Activated effector memory CD4-positive, alpha-beta T cell treated with anti-CD3 and anti-CD28 coated beads, Interleukin-2, amount 50 U/mL, for 16 hours (primary cell): ENCODE measurements around the gene KIF13A.

Source experiments
- DNase-seq: peaks from one replicate; pipeline ENCODE4 v3.0.0-alpha.2; 2020

The KIF13A gene

DNA sequence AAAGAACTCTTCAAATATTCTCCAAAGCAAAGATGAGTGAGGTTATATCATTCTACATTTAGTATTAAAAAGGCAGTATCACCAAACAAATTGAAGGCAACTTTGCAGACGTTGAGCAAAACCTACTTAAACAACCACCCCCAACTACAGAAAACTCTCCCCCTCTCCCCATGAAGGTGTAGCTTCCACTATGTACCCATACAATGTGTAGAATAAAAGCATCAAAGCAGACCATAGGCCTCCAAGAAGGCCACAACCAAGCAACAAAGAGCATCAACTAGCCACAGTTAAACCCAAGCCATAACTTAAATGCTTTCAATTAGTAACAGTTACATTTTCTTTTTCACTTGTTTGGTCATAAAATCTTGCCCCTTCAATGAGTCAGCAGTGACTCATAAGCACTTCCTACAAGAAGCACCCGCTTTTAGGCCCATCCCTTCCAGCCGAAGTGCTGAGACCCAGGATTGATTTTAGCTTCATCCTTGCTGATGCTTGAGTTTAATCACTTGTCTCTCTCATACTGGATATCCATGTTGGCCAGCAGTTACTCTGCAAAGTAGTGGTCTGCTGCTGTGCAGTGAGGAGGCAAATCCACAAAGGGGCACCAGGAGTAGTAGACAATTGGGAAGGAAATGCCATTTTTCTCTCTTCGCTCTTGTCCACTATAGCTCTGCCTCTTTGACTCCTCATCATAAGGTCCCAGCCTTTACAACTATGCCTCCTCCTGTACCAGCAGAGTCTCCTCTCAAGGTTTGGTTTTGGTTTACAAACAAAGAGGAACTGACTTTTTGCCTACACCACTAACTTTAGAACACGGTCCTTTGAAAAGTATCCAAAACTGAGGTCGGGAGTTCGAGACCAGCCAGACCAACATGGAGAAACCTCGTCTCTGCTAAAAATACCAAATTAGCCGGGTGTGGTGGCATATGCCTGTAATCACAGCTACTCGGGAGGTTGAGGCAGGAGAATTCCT, 272.3 kb downstream of the KIF13A start:
- DNase-seq, result peak; percentile 70

GRCh38 chr6:17714177-17714576, 273.3 kb downstream of the KIF13A start:
- DNase-seq, result no peak

GRCh38 chr6:17712576-17712975, 274.9 kb downstream of the KIF13A start:
- no peak for DNase-seq

GRCh38 chr6:17710331-17710730, 277.1 kb downstream of the KIF13A start:
- no peak for DNase-seq

DNA sequence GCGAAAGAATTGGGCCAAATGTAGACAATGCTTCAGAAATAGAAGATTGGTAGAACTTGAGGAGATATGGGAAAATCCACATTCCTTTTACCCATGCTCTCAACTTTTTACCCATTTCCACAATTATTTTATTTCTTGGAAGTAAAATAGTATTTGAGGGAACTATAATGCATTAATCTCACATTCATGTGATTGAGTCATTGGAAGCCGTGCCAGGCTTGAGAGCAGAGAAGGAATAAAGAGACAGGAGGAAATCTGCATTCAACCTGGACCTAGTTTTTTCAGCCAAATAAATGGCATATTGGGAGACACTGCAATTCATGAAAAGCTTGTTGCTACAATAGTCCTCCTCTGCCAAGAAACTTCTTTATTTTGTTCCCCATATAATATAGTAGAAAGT, 278.0 kb downstream of the KIF13A start:
- DNase-seq, result no peak
